ENCODE results near the gene NFU1. TPM values are rescaled to one million over a fixed set of nuclear protein-coding genes. Genes with fewer than 3 reads are reported as not detected.

The NFU1 gene
- total and polyA plus RNA-seq, 2 of the 13 experiments (the other 11 are each of a cell fraction or from before 2014, with no cell fraction given): 39.1 to 84.0 TPM

- peak; percentile 99 for TF ChIP-seq YY1 (IDR thresholded peaks at IDR 0.05; ENCODE audit: insufficient read depth, insufficient replicate concordance, low read depth, low read length)
- no peak for TF ChIP-seq ZNF17 (CRISPR knock-in tag; IDR thresholded peaks at IDR 0.05)
- no peak for TF ChIP-seq HNF1A (IDR thresholded peaks at IDR 0.05; ENCODE audit: low read depth)
- TF ChIP-seq HNF1A (CRISPR knock-in tag; IDR thresholded peaks at IDR 0.05; ENCODE audit: borderline replicate concordance): peak; percentile 57; the same call in 1 of the 2 replicates
- no peak for TF ChIP-seq ZBTB49 (CRISPR knock-in tag; IDR thresholded peaks at IDR 0.05; ENCODE audit: borderline replicate concordance)
- peak; percentile 93 for TF ChIP-seq ZNF564 (CRISPR knock-in tag; IDR thresholded peaks at IDR 0.05)
- no peak for TF ChIP-seq NCOA5 (CRISPR knock-in tag; IDR thresholded peaks at IDR 0.05)
- no peak for TF ChIP-seq ZUFSP (CRISPR knock-in tag; IDR thresholded peaks at IDR 0.05; ENCODE audit: borderline replicate concordance)
- TF ChIP-seq ZNF275 (CRISPR knock-in tag; IDR thresholded peaks at IDR 0.05; ENCODE audit: borderline replicate concordance): peak; percentile 90; the same call in 1 of the 2 replicates
- TF ChIP-seq SNAPC4 (CRISPR knock-in tag; IDR thresholded peaks at IDR 0.05): peak; percentile 78; the same call in 1 of the 2 replicates
- peak; percentile 77; the same call in 2 of the 3 replicates for TF ChIP-seq MXI1 (IDR thresholded peaks at IDR 0.05; ENCODE audit: borderline replicate concordance, low read depth, low read length)
- no peak for TF ChIP-seq ESRRA (CRISPR knock-in tag; IDR thresholded peaks at IDR 0.05; ENCODE audit: low read depth)
- peak; percentile 98 for TF ChIP-seq KLF6 (CRISPR knock-in tag; IDR thresholded peaks at IDR 0.05)
Measured at GRCh38 chr2:69436938-69437750, at the start of gene NFU1 (continued).

Measured in HepG2 (cell line).